HCT116 (cell line): ENCODE measurements around the gene NIPAL4. TPM values are rescaled to one million over a fixed set of nuclear protein-coding genes. Genes with fewer than 3 reads are reported as not detected.

Experiments
- ATAC-seq: fragments of 200-7000 bp; cut with Tn5 transposase; 2 replicates; pipeline ENCODE4 v1.9.1; 2020; ENCODE audit warnings: mild to moderate bottlenecking, moderate library complexity
- BruUV-seq: library from RNA; stranded (reverse); fragments of 400-500 nt; replicated peaks from 2 replicates; lab custom pipeline; 2021; lab: Mats Ljungman, UMichigan
- CTCF ChIA-PET: fragments of 300-600 bp; sonication (Branson Sonifier 250); formaldehyde crosslinking; loops from one replicate; lab custom pipeline; 2021; ENCODE audit warnings: antibody characterized with exemption; lab: Charles Lee
- POLR2A ChIA-PET: fragments of 300-600, 350-600 bp; sonication (Branson Sonifier 250); formaldehyde crosslinking; loops from one replicate; lab custom pipeline; 2021; ENCODE audit warnings: antibody characterized with exemption; lab: Charles Lee
- RAD21 ChIA-PET, 2 experiments: fragments of 300-600 bp; sonication (Branson Sonifier 250); formaldehyde crosslinking; loops; one replicate each; lab custom pipeline; 2023; ENCODE audit warnings: low total read pairs in 2 of 2; ENCODE audit not compliant: uncharacterized antibody in 2 of 2, unreplicated experiment in 2 of 2, low non-redundant PET in 1 of 2; lab: Charles Lee
- DNase-seq: peaks from one replicate; pipeline ENCODE4 v3.0.0-alpha.2; 2010; ENCODE audit warnings: low read depth, low spot score
- H2AFZ ChIP-seq: fragments of 200-600 bp; shearing (Covaris generic), sonication (generic); 2 replicates; pipeline ENCODE4 v1.6.1; 2017; ENCODE audit warnings: low read depth, mixed run types, mixed read lengths, antibody characterized with exemption, low read length; ENCODE audit not compliant: poor library complexity, severe bottlenecking
- H3K27ac ChIP-seq: 2 replicates; pipeline ENCODE4 v1.5.1; 2012; ENCODE audit warnings: low read depth, low read length
- H3K27me3 ChIP-seq: fragments of 200-600 bp; sonication (generic); 2 replicates; pipeline ENCODE4 v1.6.1; 2016; ENCODE audit warnings: mixed run types, low read length, mixed read lengths; ENCODE audit not compliant: insufficient read depth
- H3K36me3 ChIP-seq, 2 experiments: fragments of 200-500 bp in 1 of 2; fragments of 200-600 bp in 1 of 2; sonication (Bioruptor generic) in 1 of 2; sonication (generic) in 1 of 2; 2 replicates each; pipeline versions ENCODE4 v1.5.1 to v1.6.1; 2014 to 2016; ENCODE audit warnings: low read length in 2 of 2, inconsistent platforms in 1 of 2, mixed read lengths in 1 of 2, mixed run types in 1 of 2; ENCODE audit not compliant: insufficient read depth in 2 of 2, control insufficient read depth in 1 of 2
- H3K4me1 ChIP-seq, 2 experiments: fragments of 200-600 bp in 1 of 2; sonication (generic) in 1 of 2; 2 replicates each; pipeline versions ENCODE4 v1.5.1 to v1.6.1; 2012 to 2017; ENCODE audit warnings: low read length in 2 of 2, inconsistent platforms in 1 of 2, mild to moderate bottlenecking in 1 of 2, mixed read lengths in 1 of 2, mixed run types in 1 of 2, moderate library complexity in 1 of 2; ENCODE audit not compliant: insufficient read depth in 2 of 2, control insufficient read depth in 1 of 2
- H3K4me2 ChIP-seq: fragments of 200-600 bp; sonication (generic); 2 replicates; pipeline ENCODE4 v1.6.1; 2017; ENCODE audit warnings: mixed run types, low read length, mixed read lengths
- H3K4me3 ChIP-seq, 2 experiments: fragments of 200-600 bp in 1 of 2; sonication (generic) in 1 of 2; replicated peaks in 1 of 2; 2 replicates each; pipeline ENCODE4 v1.5.1; 2011 to 2016; ENCODE audit warnings: low read length in 2 of 2, control low read depth in 1 of 2, low read depth in 1 of 2, mild to moderate bottlenecking in 1 of 2, mixed read lengths in 1 of 2, mixed run types in 1 of 2
- H3K79me2 ChIP-seq: fragments of 200-600 bp; sonication (generic); 2 replicates; pipeline ENCODE4 v1.6.1; 2017; ENCODE audit warnings: mild to moderate bottlenecking, mixed run types, low read length, moderate library complexity, mixed read lengths; ENCODE audit not compliant: insufficient read depth
- H3K9ac ChIP-seq: fragments of 200-600 bp; sonication (generic); 2 replicates; pipeline ENCODE4 v1.6.1; 2016; ENCODE audit warnings: low read length, mixed read lengths
- H3K9me2 ChIP-seq: fragments of 200-600 bp; sonication (generic), shearing (Covaris generic); 2 replicates; pipeline ENCODE4 v1.6.1; 2017; ENCODE audit warnings: mixed run types, mild to moderate bottlenecking, moderate library complexity; ENCODE audit not compliant: insufficient read depth
- H3K9me3 ChIP-seq, 2 experiments: fragments of 200-500 bp in 1 of 2; fragments of 200-600 bp in 1 of 2; sonication (Bioruptor generic) in 1 of 2; sonication (generic) in 1 of 2; 2 replicates each; pipeline ENCODE4 v1.6.1; 2014 to 2017; ENCODE audit warnings: low read length in 2 of 2, mixed read lengths in 2 of 2, inconsistent platforms in 1 of 2, low read depth in 1 of 2, mild to moderate bottlenecking in 1 of 2, mixed run types in 1 of 2, moderate library complexity in 1 of 2; ENCODE audit not compliant: control insufficient read depth in 1 of 2, insufficient read depth in 1 of 2
- H4K20me1 ChIP-seq: fragments of 200-600 bp; sonication (generic), shearing (Covaris generic); 2 replicates; pipeline ENCODE4 v1.6.1; 2017; ENCODE audit warnings: mixed run types, mild to moderate bottlenecking, moderate library complexity; ENCODE audit not compliant: insufficient read depth
- EGR1 ChIP-seq: IDR thresholded peaks from 2 replicates; pipeline ENCODE4 v1.6.1; 2012; ENCODE audit warnings: low read depth
- ELF1 ChIP-seq: IDR thresholded peaks from 2 replicates; pipeline ENCODE4 v1.6.1; 2012; ENCODE audit warnings: low read depth, borderline replicate concordance
- FOSL1 ChIP-seq: IDR thresholded peaks from 2 replicates; pipeline ENCODE4 v1.6.1; 2012; ENCODE audit warnings: low read depth
- POLR2A ChIP-seq: IDR thresholded peaks from 2 replicates; pipeline ENCODE4 v1.7.0; 2011; ENCODE audit warnings: borderline replicate concordance; ENCODE audit not compliant: insufficient read depth, insufficient read length; ENCODE audit errors: extremely low read depth
- POLR2AphosphoS5 ChIP-seq: IDR thresholded peaks from 2 replicates; pipeline ENCODE4 v1.6.1; 2011; ENCODE audit warnings: mild to moderate bottlenecking, low read depth, low read length, moderate library complexity
- ZFX ChIP-seq: fragments of 450-650 bp; IDR thresholded peaks from 2 replicates; pipeline ENCODE4 v1.6.1; 2017
- intact Hi-C: fragments of 100-400 bp; cut with micrococcal nuclease; formaldehyde crosslinking; loops from 2 replicates; pipeline ENCODE4 v1.10.0; 2022
- total RNA-seq: library from RNA; stranded (reverse); gene quantifications from one replicate; pipeline ENCODE4 v1.2.1, GENCODE V29; 2021; ENCODE audit not compliant: unreplicated experiment
- TF ChIP-seq, protein P1 (sequence below): IDR thresholded peaks from 2 replicates; pipeline ENCODE4 v1.6.1; 2012
- TF ChIP-seq, protein P2 (sequence below): IDR thresholded peaks from 2 replicates; pipeline ENCODE4 v1.6.1; 2011; ENCODE audit warnings: mild to moderate bottlenecking, low read length, moderate library complexity; ENCODE audit not compliant: insufficient replicate concordance; ENCODE audit errors: extremely low read depth

NIPAL4 gene
- total RNA-seq, 1 experiment from 2014 or later = 0.12 TPM

GRCh38 chr5:157473383-157474320 lies 13.6 kb downstream of the NIPAL4 start:
- Histone ChIP-seq H3K4me2 (no peak overlapping the region), H3K9ac (no peak overlapping the region), H3K27me3 (no peaks in the 10 kb centered on the region), H4K20me1 (no peaks in the 10 kb centered on the region), H3K4me1 (no peaks in the 10 kb centered on the region), H3K9me3 (no peaks in the 10 kb centered on the region), H2AFZ (no peak overlapping the region), H3K79me2 (no peaks in the 10 kb centered on the region), H3K4me3 (no peak overlapping the region), H3K36me3 (no peaks in the 10 kb centered on the region), H3K27ac (no peak overlapping the region), H3K9me2 (no peaks in the 10 kb centered on the region)
- no peak for DNase-seq
- intact Hi-C loops = loop anchor here (10.0 kb wide), 1 partner anchor 241 kb away; no protein-coding TSS in a partner anchor
- BruUV-seq = no TSS peak
- no peak for ATAC-seq
- ChIA-PET RAD21 (no interaction called here), POLR2A (no interaction called here), CTCF (interaction anchor here (0.6 kb wide), 1 partner anchor 40 kb away, joined by 4 read pairs; no protein-coding TSS in a partner anchor)
- TF ChIP-seq ELF1 (no peak), FOSL1 (no peak), POLR2AphosphoS5 (no peak)
- TF ChIP-seq, protein P1, sequence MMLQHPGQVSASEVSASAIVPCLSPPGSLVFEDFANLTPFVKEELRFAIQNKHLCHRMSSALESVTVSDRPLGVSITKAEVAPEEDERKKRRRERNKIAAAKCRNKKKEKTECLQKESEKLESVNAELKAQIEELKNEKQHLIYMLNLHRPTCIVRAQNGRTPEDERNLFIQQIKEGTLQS = no peak

- Histone ChIP-seq H3K36me3 (peaks cover 0 to under 1% of the 10 kb centered on the region in 2 experiments; a peak in 1 of 4 replicates), H3K4me3 (no peak overlapping the region), H3K9ac (no peak overlapping the region), H3K4me1 (no peaks in the 10 kb centered on the region), H4K20me1 (no peaks in the 10 kb centered on the region), H3K4me2 (no peak overlapping the region), H3K9me3 (no peaks in the 10 kb centered on the region), H3K27ac (no peak overlapping the region), H3K79me2 (no peaks in the 10 kb centered on the region), H3K27me3 (no peaks in the 10 kb centered on the region), H3K9me2 (no peaks in the 10 kb centered on the region), H2AFZ (no peak overlapping the region)
- intact Hi-C loops = loop anchor here (5.0 to 10.0 kb wide), 2 partner anchors 239 to 328 kb away; no protein-coding TSS in a partner anchor
- ChIA-PET POLR2A (no interaction called here), RAD21 (no interaction called here), CTCF (interaction anchor here (1.7 to 2.2 kb wide), 2 partner anchors 43 to 133 kb away, joined by 6 read pairs; no protein-coding TSS in a partner anchor)
- DNase-seq (no peak), ATAC-seq (no peak)
- no peak for TF ChIP-seq ZFX
- TF ChIP-seq, protein P2, sequence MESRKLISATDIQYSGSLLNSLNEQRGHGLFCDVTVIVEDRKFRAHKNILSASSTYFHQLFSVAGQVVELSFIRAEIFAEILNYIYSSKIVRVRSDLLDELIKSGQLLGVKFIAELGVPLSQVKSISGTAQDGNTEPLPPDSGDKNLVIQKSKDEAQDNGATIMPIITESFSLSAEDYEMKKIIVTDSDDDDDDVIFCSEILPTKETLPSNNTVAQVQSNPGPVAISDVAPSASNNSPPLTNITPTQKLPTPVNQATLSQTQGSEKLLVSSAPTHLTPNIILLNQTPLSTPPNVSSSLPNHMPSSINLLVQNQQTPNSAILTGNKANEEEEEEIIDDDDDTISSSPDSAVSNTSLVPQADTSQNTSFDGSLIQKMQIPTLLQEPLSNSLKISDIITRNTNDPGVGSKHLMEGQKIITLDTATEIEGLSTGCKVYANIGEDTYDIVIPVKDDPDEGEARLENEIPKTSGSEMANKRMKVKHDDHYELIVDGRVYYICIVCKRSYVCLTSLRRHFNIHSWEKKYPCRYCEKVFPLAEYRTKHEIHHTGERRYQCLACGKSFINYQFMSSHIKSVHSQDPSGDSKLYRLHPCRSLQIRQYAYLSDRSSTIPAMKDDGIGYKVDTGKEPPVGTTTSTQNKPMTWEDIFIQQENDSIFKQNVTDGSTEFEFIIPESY = no peak
- TF ChIP-seq EGR1 = no peak
- no peak for TF ChIP-seq POLR2A
- TF ChIP-seq, protein P1 = no peak
- BruUV-seq = no TSS peak
Observed at GRCh38 chr5:157475432-157475831, 15.4 kb downstream of the NIPAL4 start.
